Right ventricle myocardium inferior (tissue), 1 donor: ENCODE results near the gene WHRN. TPM values are rescaled to one million over a fixed set of nuclear protein-coding genes. Genes with fewer than 3 reads are reported as not detected.

Source experiments
- ATAC-seq: fragments of 200-7000 bp; cut with Tn5 transposase; one replicate; pipeline ENCODE4 v1.9.1; 2020; ENCODE audit warnings: mild to moderate bottlenecking, moderate library complexity
- DNase-seq: peaks from one replicate; pipeline ENCODE4 v3.0.0; 2021; ENCODE audit errors: missing footprints
- intact Hi-C: fragments of 100-400 bp; cut with DNase I; formaldehyde crosslinking; loops from one replicate; pipeline ENCODE4 v1.11.0; 2022
- total RNA-seq: library from RNA; stranded (reverse); fragmentation: NEBNext Ultra II Directional; extraction: Animal tissue kit (Norgen Biotek cat#: 25700); gene quantifications from one replicate; pipeline ENCODE4 v1.2.1, GENCODE V29; 2021
- donor health status: DM: no; HTN: yes; CAD: no; lungs with severe emphysema.

Gene WHRN
- total RNA-seq, 1 donor from 2014 or later = 0.49 TPM

GRCh38 chr9:114382699-114383520 is 122.4 kb downstream of the WHRN start:
- no peak for DNase-seq
- ATAC-seq = no peak
- intact Hi-C loops = no loop called here

DNA sequence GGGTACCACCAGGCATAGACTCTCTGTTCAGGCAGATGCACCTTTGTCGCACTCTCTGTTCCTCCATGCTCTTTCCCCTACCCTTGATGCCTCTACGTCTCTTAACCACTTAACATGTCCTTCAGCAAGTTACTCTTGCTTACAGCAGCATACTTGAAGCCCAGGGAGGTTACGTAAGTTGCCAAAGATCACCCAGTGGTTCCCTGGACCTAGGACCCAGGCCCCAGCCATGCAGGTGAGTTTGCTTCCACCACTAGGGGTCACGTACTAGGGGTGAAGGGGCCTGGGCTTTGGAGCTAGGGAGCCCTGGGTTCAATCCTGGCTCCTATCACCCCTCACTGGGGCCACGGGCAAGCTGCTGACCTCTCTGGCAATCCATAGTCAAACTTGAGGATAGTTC is 126.4 kb downstream of the WHRN start:
- intact Hi-C loops = no loop called here
- ATAC-seq (no peak), DNase-seq (no peak)

GRCh38 chr9:114378016-114378415 is 127.3 kb downstream of the WHRN start:
- DNase-seq = no peak
- intact Hi-C loops = no loop called here
- no peak for ATAC-seq

DNA sequence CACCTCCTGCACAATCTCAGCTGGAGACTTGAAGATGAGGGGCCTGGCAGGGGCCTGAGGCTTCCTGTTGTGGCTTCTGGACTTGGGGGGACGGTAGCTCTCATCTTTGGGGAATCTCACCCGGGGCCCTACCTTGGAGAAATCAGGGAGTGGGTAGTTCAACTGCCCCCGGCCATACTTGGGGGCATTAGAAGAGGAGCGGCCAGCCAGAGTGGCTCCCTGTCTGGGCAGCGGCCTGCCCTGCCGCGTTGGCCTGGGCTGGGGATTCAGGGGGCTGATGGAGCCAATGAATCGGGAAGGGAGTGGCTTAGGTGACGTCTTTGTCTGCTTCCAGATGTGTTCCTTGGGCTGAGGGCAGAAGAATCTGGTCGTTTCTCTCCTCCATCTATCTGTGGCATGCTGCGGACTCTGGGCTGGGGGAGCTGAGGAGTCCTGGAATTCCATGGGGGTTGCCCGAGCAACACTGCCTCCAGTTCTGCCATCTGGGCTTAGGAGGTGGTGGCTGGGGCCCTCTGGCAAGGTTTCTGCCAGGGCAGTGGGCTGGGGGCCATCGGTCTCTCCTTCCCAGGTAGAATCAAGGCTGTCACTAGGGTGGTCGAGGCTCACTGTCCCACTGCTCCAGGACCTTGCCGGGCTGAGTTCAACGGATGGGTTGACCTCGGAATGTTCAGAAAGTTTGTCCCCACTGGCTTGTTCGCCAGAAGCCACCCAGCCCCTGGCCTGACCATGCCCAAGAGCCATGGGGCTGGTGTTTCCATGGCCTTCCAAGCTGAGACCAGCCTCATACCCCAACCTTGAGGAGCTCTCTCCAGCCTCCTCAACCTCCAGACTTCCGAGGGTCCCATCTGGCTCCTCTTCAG is 128.5 kb downstream of the WHRN start:
- ATAC-seq = no peak
- intact Hi-C loops = no loop called here
- DNase-seq = no peak

GRCh38 chr9:114375386-114376175 is 129.7 kb downstream of the WHRN start:
- DNase-seq = no peak
- ATAC-seq = no peak
- intact Hi-C loops = no loop called here

DNA sequence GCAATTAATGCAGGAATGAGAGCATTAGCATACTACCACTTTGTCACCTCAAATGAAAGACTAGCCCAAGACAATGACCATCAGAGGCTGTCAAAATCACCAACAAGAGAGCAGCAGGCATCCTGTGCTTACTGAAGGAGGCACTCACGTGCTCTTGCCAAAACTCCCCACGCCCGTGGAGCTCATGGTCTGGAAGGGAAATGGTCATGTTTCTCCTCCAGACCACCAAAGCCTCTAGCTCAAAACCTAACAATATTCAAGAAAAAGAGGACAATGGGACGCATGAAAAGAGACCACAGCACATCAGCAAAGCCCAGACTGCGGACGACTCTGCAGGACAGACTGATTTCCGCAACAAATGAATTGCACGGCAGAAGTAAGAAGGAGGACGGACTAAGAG is 130.3 kb downstream of the WHRN start:
- no peak for ATAC-seq
- intact Hi-C loops = no loop called here

GRCh38 chr9:114373960-114374730 is 131.1 kb downstream of the WHRN start:
- ATAC-seq = no peak
- intact Hi-C loops = no loop called here
- no peak for DNase-seq

More for the DNA sequence above, 130.3 kb downstream of the WHRN start:
- DNase-seq = no peak

GRCh38 chr9:114372921-114373448 is 132.3 kb downstream of the WHRN start:
- DNase-seq = peak; percentile 91
- intact Hi-C loops = no loop called here
- ATAC-seq = peak; percentile 59

DNA sequence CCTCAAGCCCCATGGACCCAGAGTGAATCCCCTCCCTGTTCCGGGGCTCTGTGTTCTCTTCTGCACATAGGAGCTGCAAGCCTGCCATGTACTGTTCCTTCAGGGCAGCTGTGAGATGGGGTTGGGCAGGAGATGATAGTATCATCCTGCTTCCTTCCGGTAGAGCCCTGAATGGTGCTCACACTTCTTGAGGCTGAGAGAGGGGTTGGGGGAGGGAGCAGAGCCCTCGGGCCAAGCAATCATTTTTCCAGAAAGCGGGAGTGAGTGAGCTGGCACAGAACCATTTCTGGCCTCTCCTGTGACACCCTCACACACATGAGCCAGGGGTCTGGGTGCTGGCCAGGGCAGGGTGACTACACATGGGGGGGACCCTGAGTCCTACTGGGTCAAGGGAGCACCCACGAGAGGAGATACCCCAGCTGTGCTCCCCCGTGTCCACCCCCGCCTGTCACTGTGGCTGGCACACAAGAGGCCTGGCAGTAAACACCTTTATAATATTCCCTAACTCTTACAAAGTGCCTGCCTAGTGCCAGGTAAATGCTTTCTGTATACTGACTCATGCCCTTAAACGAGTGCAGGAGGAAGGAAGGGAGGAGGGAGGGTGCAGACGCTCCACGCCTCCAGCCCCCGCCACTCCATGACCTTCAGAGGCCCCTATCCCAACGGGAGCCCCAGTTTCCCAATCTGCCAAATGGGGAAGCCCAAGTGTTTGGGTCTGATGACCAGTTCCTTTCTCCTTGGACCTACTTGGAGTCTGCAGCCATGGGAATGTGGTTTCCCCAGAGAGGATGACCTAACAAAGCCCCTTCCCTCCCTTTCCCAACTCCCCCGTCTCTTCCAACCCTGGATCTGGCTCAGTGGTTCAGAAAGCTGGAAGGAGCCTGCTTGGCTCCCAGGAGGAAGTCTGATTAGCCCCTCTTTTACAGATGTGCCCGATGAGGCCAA is 133.0 kb downstream of the WHRN start:
- intact Hi-C loops = no loop called here
- ATAC-seq (peak; percentile 55), DNase-seq (no peak)

- no peak for DNase-seq
- intact Hi-C loops = no loop called here
- no peak for ATAC-seq
Measured at GRCh38 chr9:114371343-114371944, 133.8 kb downstream of the WHRN start.

- ATAC-seq (no peak), DNase-seq (no peak)
- intact Hi-C loops = no loop called here
Measured at GRCh38 chr9:114370968-114371320, 134.3 kb downstream of the WHRN start.

DNA sequence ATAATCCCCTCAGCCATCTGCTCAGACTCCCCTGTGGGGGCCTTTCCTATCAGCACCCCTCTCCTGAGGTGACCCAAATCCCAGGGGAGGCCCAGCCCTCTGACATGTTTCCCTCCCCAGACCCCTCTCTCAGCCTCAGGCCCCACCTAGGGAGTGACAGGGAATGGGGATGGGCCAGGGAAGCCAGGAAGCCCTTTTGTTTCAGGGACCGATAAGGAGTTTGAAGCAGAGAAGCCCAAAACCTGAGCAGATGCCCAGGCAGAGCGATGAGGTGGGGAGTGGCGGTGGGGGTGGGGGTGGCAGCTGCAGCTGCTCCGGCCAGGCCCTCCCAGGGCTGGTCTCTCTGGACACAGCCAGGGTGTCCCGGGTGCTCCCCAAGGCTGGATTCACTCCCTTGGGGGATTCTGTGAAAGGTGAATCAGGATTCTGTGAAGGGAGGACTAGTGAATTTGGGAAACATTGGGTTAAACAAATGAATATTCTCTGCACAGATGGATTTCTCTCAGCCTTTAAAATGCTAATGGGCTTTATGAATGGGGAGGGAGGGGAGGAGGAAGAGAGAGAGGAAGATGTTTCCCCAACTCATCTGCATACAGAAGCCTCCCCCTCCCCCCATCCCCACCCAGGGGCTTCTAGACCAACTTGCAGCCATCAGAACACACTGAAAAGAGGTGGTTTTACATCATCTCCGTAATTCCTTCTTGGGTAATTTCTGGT is 134.9 kb downstream of the WHRN start:
- ATAC-seq (no peak), DNase-seq (no peak)
- intact Hi-C loops = no loop called here

- DNase-seq (no peak), ATAC-seq (no peak)
- intact Hi-C loops = no loop called here
Measured at GRCh38 chr9:114369216-114370130, 135.8 kb downstream of the WHRN start.

DNA sequence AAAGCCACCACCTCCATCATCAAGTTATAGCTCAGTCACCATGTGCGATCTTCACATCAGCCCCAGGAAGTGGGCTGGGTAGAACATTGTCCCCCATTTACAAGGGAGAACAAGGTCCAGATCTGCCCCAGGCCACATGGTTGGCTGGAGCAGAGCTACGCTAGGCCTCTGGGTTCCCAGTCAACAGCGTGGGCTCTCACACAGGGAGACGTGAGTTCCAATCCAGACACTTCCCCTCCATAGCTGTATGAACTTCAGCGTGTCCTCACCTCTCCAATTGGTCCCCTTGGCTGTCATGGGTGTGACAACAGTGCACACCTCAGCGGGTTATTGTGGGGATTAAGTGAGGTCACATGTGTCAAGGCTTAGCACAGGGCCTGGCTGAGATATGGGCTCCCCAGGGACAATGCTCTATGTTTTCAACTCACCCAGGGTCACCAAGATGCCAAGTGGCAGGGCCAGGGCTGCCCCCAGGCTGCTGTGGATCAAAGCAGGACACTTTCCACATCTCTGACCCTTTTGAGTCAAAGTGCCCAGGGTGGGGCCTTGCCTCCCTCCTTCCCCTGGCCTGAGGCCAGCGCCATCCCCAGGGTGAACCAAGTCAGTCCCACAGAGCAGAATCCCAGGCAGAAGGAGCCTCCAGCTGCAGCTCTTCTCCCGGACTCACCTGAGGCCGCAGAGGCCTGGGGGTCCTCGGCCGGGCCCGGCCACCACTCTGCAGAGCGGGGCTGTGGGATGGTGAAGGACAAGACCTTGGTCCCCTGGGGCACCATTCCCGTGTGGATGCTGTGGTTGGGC is 137.3 kb downstream of the WHRN start:
- intact Hi-C loops = no loop called here
- no peak for DNase-seq
- ATAC-seq = no peak

- ATAC-seq = no peak
- DNase-seq = no peak
- intact Hi-C loops = no loop called here
Measured at GRCh38 chr9:114367366-114367765, 137.9 kb downstream of the WHRN start.
